HCT116 (cell line): Measurements from ENCODE around the gene JAGN1. TPM values are rescaled to one million over a fixed set of nuclear protein-coding genes. Genes with fewer than 3 reads are reported as not detected.

Source experiments
- ATAC-seq: fragments of 200-7000 bp; cut with Tn5 transposase; 2 replicates; pipeline ENCODE4 v1.9.1; 2020; ENCODE audit warnings: mild to moderate bottlenecking, moderate library complexity
- BruUV-seq: library from RNA; stranded (reverse); fragments of 400-500 nt; replicated peaks from 2 replicates; lab custom pipeline; 2021; lab: Mats Ljungman, UMichigan
- CTCF ChIA-PET: fragments of 300-600 bp; sonication (Branson Sonifier 250); formaldehyde crosslinking; loops from one replicate; lab custom pipeline; 2021; ENCODE audit warnings: antibody characterized with exemption; lab: Charles Lee
- POLR2A ChIA-PET: fragments of 300-600, 350-600 bp; sonication (Branson Sonifier 250); formaldehyde crosslinking; loops from one replicate; lab custom pipeline; 2021; ENCODE audit warnings: antibody characterized with exemption; lab: Charles Lee
- RAD21 ChIA-PET, 2 experiments: fragments of 300-600 bp; sonication (Branson Sonifier 250); formaldehyde crosslinking; loops; one replicate each; lab custom pipeline; 2023; ENCODE audit warnings: low total read pairs in 2 of 2; ENCODE audit not compliant: uncharacterized antibody in 2 of 2, unreplicated experiment in 2 of 2, low non-redundant PET in 1 of 2; lab: Charles Lee
- DNase-seq: peaks from one replicate; pipeline ENCODE4 v3.0.0-alpha.2; 2010; ENCODE audit warnings: low read depth, low spot score
- H2AFZ ChIP-seq: fragments of 200-600 bp; shearing (Covaris generic), sonication (generic); 2 replicates; pipeline ENCODE4 v1.6.1; 2017; ENCODE audit warnings: low read depth, mixed run types, mixed read lengths, antibody characterized with exemption, low read length; ENCODE audit not compliant: poor library complexity, severe bottlenecking
- H3K27ac ChIP-seq: 2 replicates; pipeline ENCODE4 v1.5.1; 2012; ENCODE audit warnings: low read depth, low read length
- H3K27me3 ChIP-seq: fragments of 200-600 bp; sonication (generic); 2 replicates; pipeline ENCODE4 v1.6.1; 2016; ENCODE audit warnings: mixed run types, low read length, mixed read lengths; ENCODE audit not compliant: insufficient read depth
- H3K36me3 ChIP-seq, 2 experiments: fragments of 200-500 bp in 1 of 2; fragments of 200-600 bp in 1 of 2; sonication (Bioruptor generic) in 1 of 2; sonication (generic) in 1 of 2; 2 replicates each; pipeline versions ENCODE4 v1.5.1 to v1.6.1; 2014 to 2016; ENCODE audit warnings: low read length in 2 of 2, inconsistent platforms in 1 of 2, mixed read lengths in 1 of 2, mixed run types in 1 of 2; ENCODE audit not compliant: insufficient read depth in 2 of 2, control insufficient read depth in 1 of 2
- H3K4me1 ChIP-seq, 2 experiments: fragments of 200-600 bp in 1 of 2; sonication (generic) in 1 of 2; 2 replicates each; pipeline versions ENCODE4 v1.5.1 to v1.6.1; 2012 to 2017; ENCODE audit warnings: low read length in 2 of 2, inconsistent platforms in 1 of 2, mild to moderate bottlenecking in 1 of 2, mixed read lengths in 1 of 2, mixed run types in 1 of 2, moderate library complexity in 1 of 2; ENCODE audit not compliant: insufficient read depth in 2 of 2, control insufficient read depth in 1 of 2
- H3K4me2 ChIP-seq: fragments of 200-600 bp; sonication (generic); 2 replicates; pipeline ENCODE4 v1.6.1; 2017; ENCODE audit warnings: mixed run types, low read length, mixed read lengths
- H3K4me3 ChIP-seq, 2 experiments: fragments of 200-600 bp in 1 of 2; sonication (generic) in 1 of 2; replicated peaks in 1 of 2; 2 replicates each; pipeline ENCODE4 v1.5.1; 2011 to 2016; ENCODE audit warnings: low read length in 2 of 2, control low read depth in 1 of 2, low read depth in 1 of 2, mild to moderate bottlenecking in 1 of 2, mixed read lengths in 1 of 2, mixed run types in 1 of 2
- H3K79me2 ChIP-seq: fragments of 200-600 bp; sonication (generic); 2 replicates; pipeline ENCODE4 v1.6.1; 2017; ENCODE audit warnings: mild to moderate bottlenecking, mixed run types, low read length, moderate library complexity, mixed read lengths; ENCODE audit not compliant: insufficient read depth
- H3K9ac ChIP-seq: fragments of 200-600 bp; sonication (generic); 2 replicates; pipeline ENCODE4 v1.6.1; 2016; ENCODE audit warnings: low read length, mixed read lengths
- H3K9me2 ChIP-seq: fragments of 200-600 bp; sonication (generic), shearing (Covaris generic); 2 replicates; pipeline ENCODE4 v1.6.1; 2017; ENCODE audit warnings: mixed run types, mild to moderate bottlenecking, moderate library complexity; ENCODE audit not compliant: insufficient read depth
- H3K9me3 ChIP-seq, 2 experiments: fragments of 200-500 bp in 1 of 2; fragments of 200-600 bp in 1 of 2; sonication (Bioruptor generic) in 1 of 2; sonication (generic) in 1 of 2; 2 replicates each; pipeline ENCODE4 v1.6.1; 2014 to 2017; ENCODE audit warnings: low read length in 2 of 2, mixed read lengths in 2 of 2, inconsistent platforms in 1 of 2, low read depth in 1 of 2, mild to moderate bottlenecking in 1 of 2, mixed run types in 1 of 2, moderate library complexity in 1 of 2; ENCODE audit not compliant: control insufficient read depth in 1 of 2, insufficient read depth in 1 of 2
- H4K20me1 ChIP-seq: fragments of 200-600 bp; sonication (generic), shearing (Covaris generic); 2 replicates; pipeline ENCODE4 v1.6.1; 2017; ENCODE audit warnings: mixed run types, mild to moderate bottlenecking, moderate library complexity; ENCODE audit not compliant: insufficient read depth
- ATF3 ChIP-seq: IDR thresholded peaks from 2 replicates; pipeline ENCODE4 v1.6.1; 2012
- CEBPB ChIP-seq: IDR thresholded peaks from 2 replicates; pipeline ENCODE4 v1.6.1; 2012; ENCODE audit warnings: low read depth
- CTCF ChIP-seq, 3 experiments: fragments of 200-600 bp in 1 of 3; sonication (generic) in 1 of 3; IDR thresholded peaks in 2 of 3; conservative IDR thresholded peaks in 1 of 3; 2 replicates each; pipeline ENCODE4 v1.5.1; 2012 to 2017; ENCODE audit warnings: low read depth in 2 of 3, low read length in 2 of 3, antibody characterized with exemption in 1 of 3, borderline replicate concordance in 1 of 3, control low read depth in 1 of 3, mild to moderate bottlenecking in 1 of 3, mixed read lengths in 1 of 3, mixed run types in 1 of 3, moderate library complexity in 1 of 3; ENCODE audit not compliant: insufficient read depth in 1 of 3
- EGR1 ChIP-seq: IDR thresholded peaks from 2 replicates; pipeline ENCODE4 v1.6.1; 2012; ENCODE audit warnings: low read depth
- ELF1 ChIP-seq: IDR thresholded peaks from 2 replicates; pipeline ENCODE4 v1.6.1; 2012; ENCODE audit warnings: low read depth, borderline replicate concordance
- EZH2phosphoT487 ChIP-seq: fragments of 200-600 bp; IDR thresholded peaks from 2 replicates; pipeline ENCODE4 v1.6.1; 2018; ENCODE audit warnings: antibody characterized with exemption, borderline replicate concordance
- JUND ChIP-seq: IDR thresholded peaks from 2 replicates; pipeline ENCODE4 v1.6.1; 2012
- MAX ChIP-seq: IDR thresholded peaks from 2 replicates; pipeline ENCODE4 v1.6.1; 2012
- POLR2AphosphoS5 ChIP-seq: IDR thresholded peaks from 2 replicates; pipeline ENCODE4 v1.6.1; 2011; ENCODE audit warnings: mild to moderate bottlenecking, low read depth, low read length, moderate library complexity
- SP1 ChIP-seq: IDR thresholded peaks from 2 replicates; pipeline ENCODE4 v1.6.1; 2012; ENCODE audit warnings: low read depth
- TCF7L2 ChIP-seq: IDR thresholded peaks from 2 replicates; pipeline ENCODE4 v1.7.0; 2011; ENCODE audit warnings: borderline replicate concordance, inconsistent platforms; ENCODE audit not compliant: insufficient read depth, insufficient read length; ENCODE audit errors: extremely low read depth
- ZFX ChIP-seq: fragments of 450-650 bp; IDR thresholded peaks from 2 replicates; pipeline ENCODE4 v1.6.1; 2017
- intact Hi-C: fragments of 100-400 bp; cut with micrococcal nuclease; formaldehyde crosslinking; loops from 2 replicates; pipeline ENCODE4 v1.10.0; 2022
- total RNA-seq: library from RNA; stranded (reverse); gene quantifications from one replicate; pipeline ENCODE4 v1.2.1, GENCODE V29; 2021; ENCODE audit not compliant: unreplicated experiment

The JAGN1 gene
- total RNA-seq, 1 experiment from 2014 or later = 33.4 TPM

GRCh38 chr3:9916734-9917680 lies 26.6 kb downstream of the JAGN1 start, which contains the start of gene IL17RC:
Gene IL17RC, plus strand, starts transcription at chr3:9917098. Its CDS starts 218 bp downstream, at chr3:9917316.
- no peaks in the 10 kb centered on the region for H3K79me2 ChIP-seq
- peaks cover 6 to 18% of the 10 kb centered on the region in 2 experiments; a peak in 3 of 4 replicates for H3K4me1 ChIP-seq
- no peaks in the 10 kb centered on the region for H3K9me2 ChIP-seq
- no peaks in the 10 kb centered on the region for H4K20me1 ChIP-seq
- peak; percentile 97 for ATAC-seq
- BruUV-seq = TSS peak; percentile 69
- peak within 1 kb of the TSS; percentile 50 to 63 for H3K4me3 ChIP-seq
- peak within 1 kb of the TSS; percentile 14; the same call in 1 of the 2 replicates for H3K27ac ChIP-seq
- ChIA-PET RAD21 (no interaction called here), POLR2A (interaction anchor here (0.8 to 1.2 kb wide), 2 partner anchors 13 to 19 kb away, joined by 3 read pairs; no protein-coding TSS in a partner anchor), CTCF (interaction anchor here (0.9 to 1.1 kb wide), 2 partner anchors 16 to 30 kb away, joined by 3 to 6 read pairs; partner anchors contain the start of gene CRELD1)
- no peaks in the 10 kb centered on the region for H3K9me3 ChIP-seq
- TF ChIP-seq MAX = no peak; the same call in 1 of the 2 replicates
- peak; percentile 76 for TF ChIP-seq POLR2AphosphoS5
- no peak for TF ChIP-seq JUND
- no peak for TF ChIP-seq EZH2phosphoT487
- TF ChIP-seq TCF7L2 = no peak
- no peak for TF ChIP-seq ELF1
- TF ChIP-seq CEBPB = no peak
- peak; percentile 44; the same call in 1 of the 2 replicates for TF ChIP-seq ZFX
- TF ChIP-seq EGR1 = no peak
- TF ChIP-seq CTCF (IDR thresholded peaks at IDR 0.05 in 2 of 3, conservative IDR thresholded peaks at IDR 0.05 in 1 of 3; ENCODE audit: borderline replicate concordance in 1 of 3, insufficient read depth in 1 of 3, low read depth in 2 of 3, low read length in 2 of 3) = no peak
- TF ChIP-seq ATF3 = no peak
- no peak; the same call in 1 of the 2 replicates for TF ChIP-seq SP1
- peak; percentile 72 for DNase-seq
- no peaks in the 10 kb centered on the region for H3K36me3 ChIP-seq
- H3K27me3 ChIP-seq = no peaks in the 10 kb centered on the region
- intact Hi-C loops = no loop called here
- no peak within 1 kb of the TSS for H2AFZ ChIP-seq
- peak within 1 kb of the TSS; percentile 92 for H3K4me2 ChIP-seq
- H3K9ac ChIP-seq = peak within 1 kb of the TSS; percentile 63
